ENCODE results near the gene CD163L1.

DNA sequence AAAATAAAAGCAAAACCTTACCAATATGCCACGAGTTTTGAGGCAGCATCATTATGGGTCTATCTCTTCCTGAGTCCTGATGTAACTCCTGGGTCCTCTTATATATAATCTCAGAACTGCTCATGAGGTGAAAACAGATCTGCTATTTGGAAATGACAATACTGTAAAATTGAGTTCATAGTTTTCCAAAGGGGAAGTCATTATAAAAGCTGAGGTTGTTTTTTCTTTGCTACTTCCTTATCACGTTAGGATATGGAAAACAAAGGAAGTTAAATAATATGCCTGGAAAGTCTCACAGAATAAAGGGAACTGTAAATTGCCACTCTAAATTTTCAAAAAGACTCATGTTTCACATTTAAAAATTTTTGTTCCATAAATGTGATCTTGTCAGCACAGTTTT is at the start of gene CD163L1:
- TF ChIP-seq, protein P1, sequence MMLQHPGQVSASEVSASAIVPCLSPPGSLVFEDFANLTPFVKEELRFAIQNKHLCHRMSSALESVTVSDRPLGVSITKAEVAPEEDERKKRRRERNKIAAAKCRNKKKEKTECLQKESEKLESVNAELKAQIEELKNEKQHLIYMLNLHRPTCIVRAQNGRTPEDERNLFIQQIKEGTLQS (IDR thresholded peaks at IDR 0.05; ENCODE audit: insufficient read depth, low read depth, low read length) = no peak
- TF ChIP-seq, protein P2, sequence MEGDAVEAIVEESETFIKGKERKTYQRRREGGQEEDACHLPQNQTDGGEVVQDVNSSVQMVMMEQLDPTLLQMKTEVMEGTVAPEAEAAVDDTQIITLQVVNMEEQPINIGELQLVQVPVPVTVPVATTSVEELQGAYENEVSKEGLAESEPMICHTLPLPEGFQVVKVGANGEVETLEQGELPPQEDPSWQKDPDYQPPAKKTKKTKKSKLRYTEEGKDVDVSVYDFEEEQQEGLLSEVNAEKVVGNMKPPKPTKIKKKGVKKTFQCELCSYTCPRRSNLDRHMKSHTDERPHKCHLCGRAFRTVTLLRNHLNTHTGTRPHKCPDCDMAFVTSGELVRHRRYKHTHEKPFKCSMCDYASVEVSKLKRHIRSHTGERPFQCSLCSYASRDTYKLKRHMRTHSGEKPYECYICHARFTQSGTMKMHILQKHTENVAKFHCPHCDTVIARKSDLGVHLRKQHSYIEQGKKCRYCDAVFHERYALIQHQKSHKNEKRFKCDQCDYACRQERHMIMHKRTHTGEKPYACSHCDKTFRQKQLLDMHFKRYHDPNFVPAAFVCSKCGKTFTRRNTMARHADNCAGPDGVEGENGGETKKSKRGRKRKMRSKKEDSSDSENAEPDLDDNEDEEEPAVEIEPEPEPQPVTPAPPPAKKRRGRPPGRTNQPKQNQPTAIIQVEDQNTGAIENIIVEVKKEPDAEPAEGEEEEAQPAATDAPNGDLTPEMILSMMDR (IDR thresholded peaks at IDR 0.05; ENCODE audit: control extremely low read depth in 1 of 3, insufficient read depth in 1 of 3, low read depth in 1 of 3, low read length in 3 of 3) = no peak
- TF ChIP-seq POLR2A (IDR thresholded peaks at IDR 0.05; ENCODE audit: control extremely low read depth in 1 of 2, low read depth in 2 of 2, low read length in 2 of 2) = no peak
- TF ChIP-seq EZH2 (IDR thresholded peaks at IDR 0.05; ENCODE audit: low read depth, low read length, severe bottlenecking) = no peak
- TF ChIP-seq CBX5 (IDR thresholded peaks at IDR 0.05; ENCODE audit: low read depth, low read length) = no peak
- TF ChIP-seq RAD21 (IDR thresholded peaks at IDR 0.05 in 1 of 2, conservative IDR thresholded peaks at IDR 0.05 in 1 of 2; ENCODE audit: low read depth in 2 of 2, low read length in 2 of 2) = no peak
- TF ChIP-seq RBBP5 (IDR thresholded peaks at IDR 0.05; ENCODE audit: borderline replicate concordance, low read depth, low read length) = no peak
